ENCODE data around the gene B3GALT4. TPM values are rescaled to one million over a fixed set of nuclear protein-coding genes. Genes with fewer than 3 reads are reported as not detected.

The B3GALT4 gene, protein sequence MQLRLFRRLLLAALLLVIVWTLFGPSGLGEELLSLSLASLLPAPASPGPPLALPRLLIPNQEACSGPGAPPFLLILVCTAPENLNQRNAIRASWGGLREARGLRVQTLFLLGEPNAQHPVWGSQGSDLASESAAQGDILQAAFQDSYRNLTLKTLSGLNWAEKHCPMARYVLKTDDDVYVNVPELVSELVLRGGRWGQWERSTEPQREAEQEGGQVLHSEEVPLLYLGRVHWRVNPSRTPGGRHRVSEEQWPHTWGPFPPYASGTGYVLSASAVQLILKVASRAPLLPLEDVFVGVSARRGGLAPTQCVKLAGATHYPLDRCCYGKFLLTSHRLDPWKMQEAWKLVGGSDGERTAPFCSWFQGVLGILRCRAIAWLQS
- total RNA-seq = 1.5 and 2.5 TPM in 2 replicates

DNA sequence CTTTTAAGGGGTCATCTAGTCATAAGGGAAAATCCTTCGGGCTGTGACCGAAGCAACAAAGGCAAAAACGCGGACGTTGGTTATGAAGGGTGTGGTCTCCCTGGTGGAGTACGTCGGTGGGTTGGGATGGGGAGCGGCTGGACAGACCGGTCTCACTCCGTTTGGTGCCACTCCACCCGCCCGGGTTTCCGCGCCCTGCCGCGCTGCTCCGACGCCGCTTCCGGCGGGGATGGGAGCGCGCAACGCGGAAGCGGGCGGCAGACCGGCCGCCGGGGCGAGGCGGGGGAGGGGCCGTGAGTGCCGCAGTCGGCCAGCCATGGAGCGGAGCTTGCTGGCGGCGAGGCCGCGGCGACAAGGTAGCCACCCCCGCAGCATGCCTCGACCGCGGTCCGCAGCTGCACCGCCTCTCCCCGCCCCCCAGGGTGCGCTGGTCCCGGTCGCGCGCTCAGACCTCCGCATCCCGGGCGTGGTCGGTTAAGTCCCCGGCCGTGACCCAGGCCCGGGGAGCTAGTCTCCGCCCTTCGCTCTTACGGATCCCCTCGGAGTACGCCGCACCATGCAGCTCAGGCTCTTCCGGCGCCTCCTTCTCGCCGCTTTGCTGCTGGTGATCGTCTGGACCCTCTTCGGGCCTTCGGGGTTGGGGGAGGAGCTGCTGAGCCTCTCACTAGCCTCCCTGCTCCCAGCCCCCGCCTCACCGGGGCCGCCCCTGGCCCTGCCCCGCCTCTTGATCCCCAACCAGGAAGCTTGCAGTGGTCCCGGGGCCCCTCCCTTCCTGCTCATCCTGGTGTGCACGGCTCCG is at the start of gene B3GALT4:
B3GALT4 (plus strand) TSS at position 260 of the 799 bp plus-strand sequence; CDS start at position 557, 297 bp downstream.

DNA sequence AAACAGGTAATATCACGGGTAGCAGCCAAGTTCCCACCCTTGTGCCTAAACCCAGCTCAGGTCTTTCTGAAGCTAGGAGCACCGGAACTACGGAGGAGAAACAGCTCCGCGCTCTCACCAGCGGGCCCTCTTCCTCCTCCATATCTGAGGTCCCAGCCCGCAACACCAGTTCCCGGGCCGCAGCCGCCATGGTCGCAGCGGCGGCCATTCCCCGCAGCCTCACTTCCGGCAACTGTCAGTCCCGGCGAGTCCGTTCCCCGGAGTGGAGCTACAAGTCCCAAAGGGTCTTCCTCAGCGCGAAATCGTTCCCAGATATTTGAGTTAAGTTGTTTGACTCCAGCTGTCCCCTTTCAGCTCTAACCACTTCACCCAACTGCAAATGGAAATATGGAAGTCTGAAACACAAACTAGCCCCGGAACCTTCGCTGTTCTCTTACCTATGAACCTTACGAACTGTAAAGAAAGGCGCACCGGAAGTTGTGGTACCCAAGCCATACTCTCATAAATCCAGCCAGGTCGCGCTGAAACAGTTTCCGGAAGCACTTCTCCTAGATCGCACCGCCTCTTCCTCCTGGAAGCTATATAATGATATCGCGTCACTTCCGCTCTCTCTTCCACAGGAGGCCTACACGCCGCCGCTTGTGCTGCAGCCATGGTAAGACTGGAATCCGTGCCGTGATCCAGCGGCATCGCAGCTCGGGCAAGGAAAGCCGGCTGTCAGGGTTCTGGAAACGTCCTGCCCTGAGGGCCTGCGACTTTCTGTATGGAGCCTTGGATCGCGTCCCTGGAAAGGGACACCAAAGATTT is 5.3 kb upstream of the B3GALT4 start, which contains the start of the genes RPS18 and VPS52:
RPS18 (plus strand) TSS at position 608 of the 807 bp plus-strand sequence; CDS start at position 653, 45 bp downstream.
VPS52 (minus strand) TSS at position 409 of the 807 bp plus-strand sequence; CDS start at position 208, 201 bp downstream.

DNA sequence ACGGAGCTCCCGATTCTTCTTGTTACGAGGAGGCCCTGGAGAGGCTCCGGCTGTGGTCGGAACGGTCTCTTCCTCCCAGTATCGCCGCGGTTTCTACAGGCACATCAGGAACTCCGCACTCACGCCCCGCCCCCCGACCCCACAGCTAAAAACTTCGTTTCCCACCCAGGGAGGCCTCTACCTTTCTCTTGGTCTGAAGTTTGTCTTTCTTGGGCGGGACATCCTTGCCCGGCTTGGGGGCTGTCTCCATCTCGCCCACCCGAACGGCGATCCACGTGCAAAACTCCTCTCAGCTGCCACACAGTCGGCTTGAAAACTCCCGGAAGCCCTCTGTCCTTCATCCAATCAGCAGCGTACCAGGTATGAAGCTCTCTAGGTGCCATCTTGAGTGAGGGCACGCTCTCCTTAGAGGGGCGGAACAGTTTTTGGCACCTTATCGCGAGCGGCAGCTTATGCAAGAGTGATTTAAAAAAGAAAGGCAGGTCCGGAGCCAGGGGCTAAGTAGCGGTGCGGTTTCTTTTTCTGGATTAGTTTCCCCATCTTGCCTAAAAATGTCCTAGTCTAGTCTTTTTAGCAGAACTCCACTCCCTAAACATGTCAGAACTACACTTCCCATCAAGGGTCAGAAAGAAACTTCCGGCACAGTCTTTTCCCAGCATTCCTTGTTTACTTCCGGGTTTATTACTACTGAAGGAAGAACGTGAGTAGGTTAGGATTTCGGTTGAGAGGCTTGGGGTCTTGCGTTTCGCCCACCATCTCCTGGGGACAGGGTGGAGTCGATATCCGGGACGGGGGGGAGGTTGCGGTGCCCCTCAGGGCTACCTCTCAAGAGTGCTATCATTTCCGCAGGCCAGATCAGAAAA is 12.2 kb downstream of the B3GALT4 start, which contains the start of the genes PFDN6 and WDR46:
PFDN6 (plus strand) TSS at position 681 of the 863 bp plus-strand sequence. CDS start 256 bp downstream, outside the sequence.
WDR46 (minus strand) TSS at position 319 of the 863 bp plus-strand sequence; CDS start at position 250, 69 bp downstream.

DNA sequence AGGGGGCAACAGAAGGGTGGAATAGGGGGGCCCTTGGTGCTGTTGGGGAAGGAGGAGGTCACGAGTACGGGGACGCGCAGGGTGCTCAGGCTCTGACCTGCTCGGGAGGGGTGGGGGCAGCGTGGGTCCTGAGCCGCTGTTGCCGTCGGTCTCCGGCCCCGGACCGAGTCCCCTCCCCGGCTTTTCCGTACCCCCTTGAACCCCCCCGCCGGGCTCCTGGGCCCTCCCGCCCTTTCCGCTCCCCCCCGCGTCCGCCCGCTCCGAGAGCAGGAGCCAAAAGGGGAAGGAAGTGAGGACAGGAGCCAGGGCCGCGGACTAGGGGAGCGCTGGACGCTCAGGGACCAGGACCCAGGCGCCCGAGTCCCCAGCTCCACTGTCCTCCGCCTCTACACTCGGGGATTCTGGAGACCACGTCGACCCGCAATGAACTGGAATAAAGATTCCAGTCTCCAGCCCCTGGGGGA is 21.9 kb downstream of the B3GALT4 start, which contains the start of gene RGL2:
RGL2 (minus strand) TSS at position 170 of the 464 bp plus-strand sequence. CDS start 332 bp downstream, outside the sequence.

DNA sequence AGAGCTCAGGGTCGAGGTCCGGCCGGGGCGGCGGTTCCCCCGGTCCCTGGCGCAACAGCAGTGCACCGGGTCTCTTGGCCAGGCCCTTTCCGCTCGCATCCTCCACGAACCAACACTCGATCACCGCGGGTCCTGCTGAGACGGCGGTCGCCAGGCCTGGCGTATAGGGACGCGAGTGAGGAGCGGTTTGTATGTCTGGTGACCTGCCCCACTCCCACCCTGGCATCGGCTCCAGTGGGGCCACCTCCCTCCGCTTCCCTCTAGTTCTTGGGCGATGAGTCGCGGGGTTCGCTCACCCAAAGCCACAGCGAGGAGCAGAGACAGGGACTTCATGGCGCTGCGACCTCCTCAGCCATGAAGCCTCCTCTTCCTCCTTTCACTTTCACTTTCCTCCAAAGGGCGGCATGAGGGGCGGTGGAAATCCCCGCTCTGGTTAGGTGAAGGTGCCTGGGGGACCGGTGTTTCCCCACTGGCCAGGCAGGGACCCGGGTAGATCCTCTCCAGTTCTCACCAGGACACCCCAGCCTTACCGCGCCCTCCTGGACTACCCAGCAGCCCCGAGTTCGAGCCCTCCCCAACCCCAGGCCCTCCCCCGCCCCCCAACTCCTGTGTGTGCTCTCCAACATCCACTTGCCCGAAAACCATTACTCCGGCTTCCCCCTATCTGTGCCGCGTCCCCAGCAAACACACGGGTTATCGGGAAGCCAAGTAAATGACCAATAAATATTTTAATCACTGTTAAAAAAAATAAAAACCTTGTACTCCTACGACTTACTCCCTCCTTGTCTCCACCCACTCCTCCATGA is 37.0 kb downstream of the B3GALT4 start, which contains the start of gene TAPBP:
TAPBP (minus strand) TSS at position 370 of the 806 bp plus-strand sequence; CDS start at position 333, 37 bp downstream.

DNA sequence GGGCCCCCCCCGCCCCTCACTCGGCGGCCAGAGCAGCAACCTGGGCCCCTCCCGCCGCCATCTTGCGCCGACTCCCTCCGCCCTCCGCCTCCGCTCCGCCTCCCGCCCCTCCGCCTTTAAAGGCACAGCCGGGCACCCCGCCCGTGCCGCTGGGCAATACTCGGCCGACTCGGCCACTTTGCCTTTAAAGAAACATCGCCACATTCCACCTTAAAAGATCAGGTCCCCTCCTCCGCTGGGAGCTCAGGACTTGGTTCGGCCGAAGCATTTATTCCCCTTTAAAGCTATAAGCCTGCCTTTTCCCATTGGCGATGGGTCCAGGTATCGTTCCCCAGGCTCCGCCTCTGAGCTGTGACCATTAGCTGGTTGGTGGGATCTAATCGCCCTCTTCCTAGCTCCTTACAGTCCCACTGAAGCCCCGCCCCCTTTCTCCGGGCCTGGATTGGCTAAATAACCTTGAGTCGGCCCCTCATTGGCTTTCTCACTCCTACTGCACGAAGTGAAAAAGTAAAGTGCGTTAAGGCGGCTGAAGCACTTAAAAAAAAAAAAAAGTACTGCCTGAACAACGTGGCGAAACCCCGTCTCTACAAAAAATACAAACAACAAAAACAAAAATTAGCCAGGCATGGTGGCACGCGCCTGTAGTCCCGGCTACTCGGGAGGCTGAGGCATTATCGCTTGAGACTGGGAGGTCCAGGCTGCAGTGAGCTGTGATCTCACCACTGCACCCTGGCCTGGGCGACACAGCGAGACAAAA is 40.9 kb downstream of the B3GALT4 start, which contains the start of gene ZBTB22:
ZBTB22 (minus strand) TSS at position 76 of the 757 bp plus-strand sequence. CDS start 828 bp downstream, outside the sequence.

Other genes with a start within 250 kb of the B3GALT4 start
- 1.9 and 2.8 TPM in 2 replicates for gene HLA-DPA1, start 203.5 kb upstream of the B3GALT4 start, total RNA-seq
- 22.3 and 26.8 TPM in 2 replicates for gene HLA-DPB1, start 201.1 kb upstream of the B3GALT4 start, total RNA-seq
- 0.19 and 0.56 TPM in 2 replicates for gene COL11A2, start 84.7 kb upstream of the B3GALT4 start, total RNA-seq
- 22.8 and 23.8 TPM in 2 replicates for gene RXRB, start 76.5 kb upstream of the B3GALT4 start, total RNA-seq
- gene SLC39A7, start 76.3 kb upstream of the B3GALT4 start, total RNA-seq = 145 and 250 TPM in 2 replicates
- 4.6 and 9.0 TPM in 2 replicates for gene HSD17B8, start 72.5 kb upstream of the B3GALT4 start, total RNA-seq
- gene RING1, start 68.6 kb upstream of the B3GALT4 start, total RNA-seq = 22.8 TPM in 2 replicates
- gene VPS52, start 5.2 kb upstream of the B3GALT4 start, total RNA-seq = 33.8 and 34.1 TPM in 2 replicates
- gene RPS18, start 5.0 kb upstream of the B3GALT4 start, total RNA-seq = 3,557 and 4,080 TPM in 2 replicates
- 106 and 132 TPM in 2 replicates for gene WDR46, start 12.1 kb downstream of the B3GALT4 start, total RNA-seq
- 49.3 and 78.0 TPM in 2 replicates for gene PFDN6, start 12.5 kb downstream of the B3GALT4 start, total RNA-seq
- gene RGL2, start 21.8 kb downstream of the B3GALT4 start, total RNA-seq = 17.5 and 20.1 TPM in 2 replicates
- gene TAPBP, start 37.0 kb downstream of the B3GALT4 start, total RNA-seq = 29.5 and 50.7 TPM in 2 replicates
- 11.9 and 20.0 TPM in 2 replicates for gene ZBTB22, start 40.6 kb downstream of the B3GALT4 start, total RNA-seq
- gene DAXX, start 45.8 kb downstream of the B3GALT4 start, total RNA-seq = 37.8 and 57.7 TPM in 2 replicates
- 5.9 and 52.1 TPM in 2 replicates for gene KIFC1, start 114.7 kb downstream of the B3GALT4 start, total RNA-seq
- 14.8 and 32.4 TPM in 2 replicates for gene PHF1, start 133.9 kb downstream of the B3GALT4 start, total RNA-seq
- gene CUTA, start 141.0 kb downstream of the B3GALT4 start, total RNA-seq = 87.4 and 143 TPM in 2 replicates
- gene SYNGAP1, start 142.9 kb downstream of the B3GALT4 start, total RNA-seq = 2.7 and 2.8 TPM in 2 replicates
- 3.7 and 7.1 TPM in 2 replicates for gene ZBTB9, start 177.5 kb downstream of the B3GALT4 start, total RNA-seq